Ecto neural progenitor cell (in vitro differentiated cells): ENCODE data around the gene GFRA1.

Experiments used
- DNase-seq: peaks from one replicate; pipeline ENCODE4 v3.0.0-alpha.2; 2018; ENCODE audit warnings: low spot score

GFRA1 gene, protein sequence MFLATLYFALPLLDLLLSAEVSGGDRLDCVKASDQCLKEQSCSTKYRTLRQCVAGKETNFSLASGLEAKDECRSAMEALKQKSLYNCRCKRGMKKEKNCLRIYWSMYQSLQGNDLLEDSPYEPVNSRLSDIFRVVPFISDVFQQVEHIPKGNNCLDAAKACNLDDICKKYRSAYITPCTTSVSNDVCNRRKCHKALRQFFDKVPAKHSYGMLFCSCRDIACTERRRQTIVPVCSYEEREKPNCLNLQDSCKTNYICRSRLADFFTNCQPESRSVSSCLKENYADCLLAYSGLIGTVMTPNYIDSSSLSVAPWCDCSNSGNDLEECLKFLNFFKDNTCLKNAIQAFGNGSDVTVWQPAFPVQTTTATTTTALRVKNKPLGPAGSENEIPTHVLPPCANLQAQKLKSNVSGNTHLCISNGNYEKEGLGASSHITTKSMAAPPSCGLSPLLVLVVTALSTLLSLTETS

DNA sequence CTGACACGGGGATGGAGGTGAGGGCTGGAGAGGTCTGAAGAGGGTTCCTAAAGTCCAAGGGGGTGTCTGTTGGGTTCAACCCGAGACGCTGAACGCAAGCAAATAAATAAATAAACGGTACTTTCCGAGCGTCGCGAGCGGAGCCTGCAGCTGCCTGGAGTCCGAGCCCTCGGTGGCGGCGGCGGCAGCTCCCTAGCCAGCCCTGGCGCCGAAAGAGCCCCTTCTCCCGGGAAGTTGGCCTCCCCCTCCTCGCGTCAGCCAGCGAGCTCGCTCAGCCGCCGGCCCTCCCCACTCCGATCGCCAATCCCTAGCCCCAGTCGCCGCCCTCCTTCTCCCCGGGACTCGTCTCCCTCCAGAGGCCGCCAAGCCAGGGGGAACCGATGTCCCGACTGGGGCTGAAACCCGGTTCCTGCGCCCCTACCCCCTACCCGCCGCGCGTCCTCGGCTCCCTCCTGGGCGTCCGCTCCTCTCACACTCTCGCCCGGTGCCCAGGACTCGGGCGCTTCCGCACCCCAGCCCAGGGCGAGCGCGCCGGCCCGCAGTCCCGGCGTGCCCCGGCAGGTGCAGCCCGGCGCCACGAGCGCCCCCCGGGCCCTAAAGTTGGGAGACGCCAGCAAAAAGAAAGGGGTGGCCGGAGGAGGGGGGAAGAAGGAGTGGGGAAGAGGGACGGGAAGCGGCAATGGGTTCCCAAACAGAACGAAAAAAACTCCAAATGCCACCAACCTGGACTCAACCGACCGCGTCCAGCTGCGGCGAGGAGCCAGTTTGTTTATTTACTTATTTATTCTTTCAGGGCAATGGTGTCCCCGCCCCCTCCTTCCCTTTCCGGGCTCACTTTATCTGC, at the start of gene GFRA1:
Gene GFRA1 (minus strand): TSS at position 767 of the 844 bp plus-strand sequence. CDS start 1,177 bp downstream, outside the sequence.
- peak; percentile 69 for DNase-seq

DNA sequence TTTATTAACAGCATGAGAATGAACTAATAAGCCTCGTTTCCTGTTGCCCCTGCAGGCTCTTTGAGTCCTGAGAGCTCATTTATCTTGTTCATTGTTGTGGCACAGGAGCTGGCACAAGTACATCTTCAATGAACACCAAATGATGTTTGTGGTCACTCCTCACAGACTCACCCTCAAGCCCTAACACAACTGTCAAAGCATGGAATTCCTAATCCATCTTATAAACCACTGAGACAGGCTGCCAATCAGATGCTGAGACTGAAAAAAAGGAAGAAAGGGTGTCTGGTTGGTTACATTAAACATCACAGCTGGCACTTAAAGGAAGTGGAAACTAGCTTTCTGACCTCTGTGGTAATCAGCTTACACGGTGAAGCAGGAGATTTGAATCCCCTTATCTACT, 43.5 kb upstream of the GFRA1 start:
- DNase-seq = no peak

DNA sequence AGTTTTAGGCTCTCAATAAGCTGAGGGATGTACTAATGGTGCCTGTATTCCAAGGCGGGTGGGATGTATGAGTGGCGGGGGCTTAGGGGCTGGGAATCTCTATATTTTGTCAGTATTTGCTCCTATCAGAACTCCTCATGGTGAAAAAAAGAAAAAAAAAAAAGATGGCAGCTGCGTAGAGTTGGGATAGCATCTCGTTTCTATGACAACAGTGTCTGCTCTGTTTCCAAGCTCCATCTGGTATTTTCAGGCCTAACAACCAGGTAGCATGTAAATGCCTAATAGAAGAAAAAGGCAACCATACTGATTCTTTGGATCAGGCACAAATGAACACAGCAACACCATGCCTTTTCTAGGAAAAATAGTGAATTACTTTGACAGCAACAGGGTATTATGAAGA, 39.5 kb upstream of the GFRA1 start:
- DNase-seq = no peak

DNA sequence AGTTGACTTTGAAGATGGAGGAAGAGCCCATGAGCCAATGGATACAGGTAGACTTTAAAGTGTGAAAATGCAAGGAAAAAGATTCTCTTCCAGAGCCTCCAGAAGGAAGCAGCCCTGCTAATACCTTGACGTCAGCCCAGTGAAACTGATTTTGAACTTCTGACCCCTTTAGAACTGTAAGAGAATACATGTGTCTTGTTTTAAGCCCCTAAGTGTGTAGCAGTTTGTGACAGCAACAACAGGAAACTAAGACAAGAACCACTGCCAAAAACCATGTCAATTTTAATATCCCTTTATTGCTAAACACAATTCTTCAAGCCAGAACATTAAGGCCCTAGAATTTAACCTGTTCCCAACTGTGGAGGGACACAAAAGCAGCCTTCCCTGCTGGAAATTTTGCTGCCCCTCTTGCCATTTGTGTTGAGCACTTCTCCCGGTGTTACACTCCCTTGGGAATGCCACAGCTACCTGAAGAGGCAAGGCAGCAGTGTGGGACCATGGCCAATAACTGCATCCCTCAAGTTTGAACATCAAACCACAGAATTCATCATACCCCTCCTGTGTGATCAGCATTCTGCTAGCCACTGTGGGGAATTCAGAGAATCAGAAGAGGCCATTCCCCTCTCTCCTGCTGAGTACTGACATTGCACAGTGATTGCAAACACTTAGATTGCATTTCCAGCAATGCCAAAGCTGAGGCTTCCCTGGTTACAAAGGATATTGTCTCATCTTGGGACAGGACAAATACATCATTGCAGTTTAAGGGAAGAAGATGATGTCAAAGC, 38.9 kb upstream of the GFRA1 start:
- DNase-seq = no peak

DNA sequence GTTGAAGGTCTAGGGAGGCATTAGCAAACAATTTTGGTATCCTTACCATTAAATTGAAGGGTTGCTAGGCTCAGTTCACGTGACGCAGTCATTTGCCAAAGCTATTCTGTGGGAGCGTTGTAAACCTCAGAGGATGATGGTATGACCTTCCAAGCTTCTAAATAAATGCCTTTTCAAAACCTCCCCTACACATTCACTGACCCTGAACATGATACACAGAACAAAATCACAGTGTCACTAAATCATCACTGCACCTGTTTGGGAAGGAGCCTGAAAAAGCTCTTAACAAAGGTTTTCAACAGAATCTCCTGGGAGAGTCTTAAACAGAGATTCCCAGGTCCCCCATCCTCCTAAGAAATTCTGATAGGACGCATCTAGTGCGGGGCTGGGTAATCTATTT, 38.0 kb upstream of the GFRA1 start:
- no peak for DNase-seq

DNA sequence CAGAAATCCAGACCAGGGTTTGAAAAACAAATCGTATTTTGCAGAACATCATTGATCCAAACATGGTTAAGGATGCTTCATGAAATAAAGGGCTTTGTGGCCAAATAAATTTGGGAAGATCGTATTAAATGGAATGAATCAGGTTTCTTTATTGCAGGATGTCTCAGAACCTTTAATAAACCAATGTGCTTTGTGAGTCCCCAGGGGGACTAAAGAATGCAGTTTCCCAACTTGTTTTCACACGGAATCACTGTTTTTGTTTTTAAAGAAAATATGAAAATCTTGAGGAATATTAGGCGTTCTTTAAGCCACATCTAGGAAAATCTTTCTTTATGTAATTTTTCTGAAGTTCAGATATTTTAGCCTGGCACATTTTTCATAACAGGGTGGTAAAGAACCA, 34.4 kb upstream of the GFRA1 start:
- no peak for DNase-seq

DNA sequence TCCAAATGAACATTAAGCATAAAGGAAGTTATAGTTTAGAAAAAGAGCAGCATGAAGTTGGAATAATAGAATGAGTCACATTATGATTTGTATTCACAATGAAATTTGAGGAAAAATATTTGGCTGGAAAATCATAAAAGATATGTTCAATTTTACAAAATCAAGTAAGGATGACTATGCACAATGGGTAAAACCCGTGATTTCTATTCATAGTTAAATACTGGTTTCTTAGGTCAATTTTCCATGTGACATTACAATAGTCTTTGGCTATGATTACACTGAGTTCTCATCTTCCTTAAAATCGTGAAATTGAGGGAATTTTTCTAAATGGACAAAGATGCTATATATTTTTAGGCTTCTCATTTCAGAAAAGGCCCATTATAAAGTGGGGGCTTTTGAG, 33.8 kb upstream of the GFRA1 start:
- no peak for DNase-seq

DNA sequence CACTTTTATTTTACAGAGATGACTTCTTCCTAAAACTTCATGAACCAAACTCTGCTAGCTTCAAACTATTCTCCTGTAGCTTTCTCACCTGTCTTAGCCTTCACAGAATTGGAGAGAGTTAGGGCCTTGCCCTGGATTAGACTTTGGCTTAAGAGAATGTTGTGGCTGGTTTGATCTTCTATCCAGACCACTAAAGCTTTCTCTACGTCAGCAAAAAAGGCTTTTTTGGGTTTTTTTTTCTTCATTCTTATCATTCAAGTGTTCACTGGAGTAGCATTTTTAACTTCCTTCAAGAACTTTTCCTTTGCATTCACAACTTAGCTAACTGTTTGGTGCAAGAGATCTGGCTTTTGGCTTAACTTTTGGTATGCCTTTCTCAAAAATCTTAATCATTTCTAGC, 31.9 kb upstream of the GFRA1 start:
- DNase-seq = no peak

DNA sequence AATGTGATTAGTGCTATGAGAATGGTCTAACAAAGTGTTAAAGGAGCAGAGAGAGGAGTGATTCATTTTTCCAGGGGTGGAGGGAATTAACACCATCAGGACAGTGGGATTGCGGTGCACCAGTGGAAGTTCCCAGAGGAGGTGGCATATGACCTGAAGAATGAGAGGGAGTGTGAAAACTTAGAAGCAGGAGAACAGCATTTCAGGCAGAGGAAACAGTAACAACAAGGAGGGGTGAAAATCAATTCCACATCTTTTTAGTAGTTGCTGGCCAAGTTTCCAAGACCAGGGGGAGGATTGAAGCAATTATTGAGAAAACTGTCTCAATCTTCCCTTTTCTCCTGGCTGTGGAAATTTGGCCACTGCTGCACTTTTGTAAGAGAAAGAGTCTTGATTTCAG, 27.5 kb upstream of the GFRA1 start:
- no peak for DNase-seq

DNA sequence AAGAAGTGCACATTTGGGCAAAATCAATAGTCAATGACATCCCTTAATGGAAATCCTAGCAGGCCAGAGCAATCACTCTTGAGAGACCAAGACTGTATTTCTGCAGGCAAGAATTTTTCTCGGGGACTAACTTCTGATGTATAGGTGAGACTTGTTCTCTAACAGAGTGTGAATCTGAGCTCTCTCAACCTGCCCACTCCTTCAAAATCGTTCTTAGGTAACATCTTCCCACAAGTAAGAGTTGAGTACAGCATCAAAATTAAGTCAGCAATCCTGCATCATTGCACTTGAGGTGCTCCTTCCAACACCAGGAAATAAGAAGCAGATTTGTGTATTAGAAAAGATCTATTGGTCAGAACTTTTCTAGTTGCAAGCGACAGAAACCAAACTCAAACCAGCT, 25.6 kb upstream of the GFRA1 start:
- DNase-seq = no peak

DNA sequence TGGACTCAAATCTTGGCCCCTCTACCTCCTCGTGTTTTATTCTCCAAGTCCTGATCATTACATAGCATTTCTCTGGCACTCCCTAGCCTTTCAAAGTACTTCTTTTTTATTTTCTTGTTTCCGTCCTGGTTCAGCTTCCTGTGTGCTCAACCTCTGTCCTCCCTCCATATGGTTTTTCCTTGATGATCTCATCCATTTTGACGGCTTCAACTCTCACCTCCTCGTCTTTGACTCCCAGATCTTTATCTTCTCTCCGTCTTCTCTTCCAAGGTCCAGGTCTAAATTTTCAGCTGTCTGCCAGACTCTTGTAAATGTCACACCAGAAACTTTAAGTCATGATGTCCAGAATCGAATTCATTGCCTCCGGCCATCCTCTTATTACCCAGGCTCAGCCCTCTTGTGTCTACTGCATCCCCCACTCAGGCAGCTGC, 23.3 kb upstream of the GFRA1 start:
- DNase-seq = no peak

DNA sequence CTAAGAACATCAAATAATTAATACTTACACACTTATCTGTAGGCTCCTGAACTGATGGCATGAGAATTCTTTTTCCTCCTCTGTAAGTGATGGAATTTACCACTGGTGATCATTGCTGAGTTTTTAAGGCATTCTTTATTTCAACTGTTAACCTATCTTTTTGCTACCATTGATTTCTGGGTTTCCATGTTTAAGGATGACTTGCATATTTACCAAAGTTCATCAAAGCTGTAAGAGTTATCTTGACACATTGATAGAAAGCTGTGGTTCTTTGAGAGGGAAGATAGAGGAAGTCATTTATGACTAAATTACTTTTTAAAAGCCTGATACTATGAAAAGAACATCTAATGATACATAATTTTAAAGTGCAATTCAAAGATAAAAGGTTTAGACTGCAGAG, 19.5 kb upstream of the GFRA1 start:
- no peak for DNase-seq

DNA sequence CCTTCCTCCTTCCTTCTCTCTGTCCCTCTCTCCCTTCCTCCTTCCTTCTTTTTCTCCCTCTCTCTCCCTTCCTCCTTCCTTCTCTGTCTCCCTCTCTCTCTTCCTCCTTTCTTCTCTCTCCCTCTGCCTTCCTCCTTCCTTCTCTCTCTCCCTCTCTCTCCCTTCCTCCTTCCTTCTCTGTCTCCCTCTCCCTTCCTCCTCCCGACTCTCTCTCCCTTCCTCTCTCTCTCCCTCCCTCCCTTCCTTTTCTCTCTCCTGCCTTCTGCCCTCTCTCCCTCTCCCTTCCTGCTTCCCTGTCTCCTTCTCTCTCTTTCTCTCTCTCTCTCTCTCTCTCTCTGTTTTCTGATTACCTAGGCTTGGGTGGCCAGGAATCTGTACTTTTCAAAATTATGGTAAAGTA, 16.6 kb upstream of the GFRA1 start:
- DNase-seq = no peak

DNA sequence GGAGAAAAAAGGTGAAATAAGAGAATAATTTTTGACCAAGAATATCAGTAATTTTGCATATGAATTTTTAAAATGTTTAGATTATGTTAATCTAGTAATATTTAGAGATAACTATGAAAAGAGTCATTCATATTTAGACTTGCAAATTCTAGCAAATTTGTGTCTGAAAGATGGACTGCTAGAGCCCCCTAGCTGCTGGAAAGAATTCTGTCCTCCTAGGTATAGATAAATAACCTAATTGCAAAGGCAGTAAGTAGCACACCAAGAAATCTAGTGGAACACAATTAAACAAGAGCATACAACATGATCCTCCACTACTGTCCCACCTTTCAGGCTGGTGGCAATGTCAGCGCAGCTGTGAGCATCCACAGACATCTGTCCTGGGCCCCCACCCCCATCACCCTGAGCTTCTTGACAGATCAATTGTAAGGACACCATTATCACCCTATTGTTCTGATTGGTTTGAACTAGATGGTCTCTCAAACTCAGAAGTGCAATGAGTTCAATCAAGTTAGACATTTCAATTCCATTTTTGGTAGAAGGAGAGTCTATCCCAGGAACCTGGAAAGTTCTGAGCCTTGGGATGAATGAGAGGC, 15.0 kb upstream of the GFRA1 start:
- no peak for DNase-seq

DNA sequence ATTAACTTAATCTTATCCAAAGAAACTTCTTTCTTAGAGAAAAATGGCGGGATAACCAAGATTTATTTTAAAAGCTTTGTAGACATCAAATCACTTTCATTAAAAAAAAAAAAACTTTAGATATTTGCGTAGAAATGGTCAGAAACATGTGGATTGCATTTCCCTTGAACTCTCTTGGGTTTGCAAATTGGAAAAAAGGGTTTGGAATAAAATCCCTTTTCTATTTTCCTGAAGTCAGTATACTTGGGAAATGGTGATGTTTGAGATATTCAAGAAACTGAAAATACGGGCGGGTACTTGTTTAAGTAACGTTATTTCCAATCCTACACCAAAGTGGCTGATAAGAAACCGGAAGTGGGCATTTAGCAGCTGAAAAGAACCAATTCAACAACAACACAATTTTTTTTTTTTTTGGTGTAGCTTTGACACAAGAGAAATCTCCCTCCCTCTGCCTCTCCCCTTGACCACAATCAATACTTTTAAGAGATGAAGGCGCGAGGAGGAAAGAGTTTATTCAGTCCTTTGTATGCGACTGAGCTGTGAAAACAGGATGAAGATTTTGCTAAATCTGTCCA, 13.7 kb upstream of the GFRA1 start:
- no peak for DNase-seq

DNA sequence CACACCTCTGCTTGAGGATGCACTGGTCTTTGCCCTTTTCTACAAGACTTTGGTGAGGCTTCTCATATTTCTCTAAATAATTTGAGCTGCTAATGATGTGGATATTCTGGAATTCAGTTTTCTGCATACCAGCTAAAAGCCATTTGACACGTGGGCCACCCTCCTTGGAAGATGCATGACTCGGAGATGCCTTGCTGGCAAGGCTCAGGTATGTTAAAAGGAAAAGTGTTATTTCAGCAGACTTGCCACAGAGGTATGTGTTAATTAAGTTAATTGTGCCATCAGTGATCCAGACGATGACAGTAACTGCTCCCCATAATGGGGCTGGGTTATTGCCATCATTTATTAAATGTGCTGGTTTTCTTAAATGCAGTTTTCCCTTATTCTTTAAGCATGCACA, 8.8 kb upstream of the GFRA1 start:
- DNase-seq = no peak

DNA sequence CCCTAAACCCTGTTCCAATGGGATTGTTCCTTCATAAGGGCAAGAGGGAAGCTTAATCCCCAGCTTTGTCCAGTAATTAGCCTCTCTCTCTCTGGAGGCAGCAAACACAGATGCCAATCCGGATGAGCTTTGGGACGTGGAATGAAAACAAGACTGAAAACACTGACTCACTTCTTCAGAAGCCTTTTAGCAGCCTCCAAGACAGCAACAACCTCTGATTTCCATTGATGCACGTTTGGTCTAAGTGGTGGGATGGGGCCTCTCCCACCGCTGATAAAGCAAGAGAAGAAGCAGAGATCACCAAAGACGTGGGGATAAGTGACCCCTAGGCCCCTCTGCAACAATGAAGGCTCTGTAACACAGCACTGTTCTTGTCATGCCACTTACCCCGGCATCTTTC, 5.8 kb upstream of the GFRA1 start:
- DNase-seq = peak; percentile 67

DNA sequence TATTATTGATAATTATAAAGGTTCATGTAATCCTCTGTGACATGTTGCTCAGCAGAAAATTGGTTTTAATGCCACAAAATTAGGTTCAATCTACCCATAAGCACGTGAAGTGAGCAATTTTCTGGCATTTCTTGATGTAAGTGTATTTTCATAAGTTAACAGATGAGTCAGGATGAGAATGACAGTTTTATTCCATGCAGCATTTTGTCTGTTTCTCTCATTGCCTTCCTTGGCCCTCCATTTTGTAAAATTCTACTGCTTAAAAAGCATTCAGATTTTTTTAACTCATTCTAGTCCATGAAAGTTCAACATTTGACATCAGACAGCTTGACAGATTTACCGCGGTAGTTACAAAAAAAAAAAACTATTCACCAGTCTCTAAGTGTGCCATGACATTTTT, 4.0 kb upstream of the GFRA1 start:
- no peak for DNase-seq

DNA sequence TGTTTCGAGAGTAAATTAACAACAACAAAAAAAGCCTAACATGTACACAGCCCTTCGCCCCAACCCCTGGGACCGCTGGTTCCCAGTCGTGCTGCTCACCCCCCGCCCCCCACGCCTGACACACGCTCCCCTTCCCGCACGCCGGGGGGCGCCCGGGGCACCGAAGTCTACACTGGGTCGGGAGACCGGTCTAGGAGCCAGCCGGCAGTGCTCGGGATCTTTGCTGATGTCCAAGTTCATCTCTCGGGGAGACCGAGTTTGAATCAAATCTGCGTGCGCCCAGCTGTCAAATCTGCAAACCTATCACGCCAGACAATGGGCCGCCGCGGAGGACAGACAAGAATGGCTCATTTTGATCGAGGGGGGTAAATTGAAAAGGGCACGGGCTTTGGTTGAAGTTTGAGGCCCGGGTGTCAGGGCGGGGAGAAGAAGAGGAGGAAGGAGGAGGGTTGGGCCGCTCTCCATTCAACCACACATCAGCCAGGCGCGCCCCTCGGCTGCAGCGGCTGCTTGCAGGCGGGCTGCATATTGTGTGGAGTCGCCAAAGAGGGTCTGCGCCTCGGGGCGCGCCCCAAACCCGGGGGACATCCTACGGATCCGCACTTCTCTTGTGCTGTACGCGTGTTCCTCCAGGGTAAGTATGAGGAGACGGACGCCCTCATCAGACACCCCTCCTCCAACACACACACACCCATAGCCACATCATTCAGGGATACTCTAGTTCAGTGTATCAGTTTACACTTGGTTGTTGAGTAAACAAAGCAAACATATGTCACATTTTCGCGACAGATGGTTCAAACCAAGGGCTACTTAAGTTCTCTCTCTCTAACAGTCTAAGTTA, 1.3 kb upstream of the GFRA1 start:
- peak; percentile 67 for DNase-seq

DNA sequence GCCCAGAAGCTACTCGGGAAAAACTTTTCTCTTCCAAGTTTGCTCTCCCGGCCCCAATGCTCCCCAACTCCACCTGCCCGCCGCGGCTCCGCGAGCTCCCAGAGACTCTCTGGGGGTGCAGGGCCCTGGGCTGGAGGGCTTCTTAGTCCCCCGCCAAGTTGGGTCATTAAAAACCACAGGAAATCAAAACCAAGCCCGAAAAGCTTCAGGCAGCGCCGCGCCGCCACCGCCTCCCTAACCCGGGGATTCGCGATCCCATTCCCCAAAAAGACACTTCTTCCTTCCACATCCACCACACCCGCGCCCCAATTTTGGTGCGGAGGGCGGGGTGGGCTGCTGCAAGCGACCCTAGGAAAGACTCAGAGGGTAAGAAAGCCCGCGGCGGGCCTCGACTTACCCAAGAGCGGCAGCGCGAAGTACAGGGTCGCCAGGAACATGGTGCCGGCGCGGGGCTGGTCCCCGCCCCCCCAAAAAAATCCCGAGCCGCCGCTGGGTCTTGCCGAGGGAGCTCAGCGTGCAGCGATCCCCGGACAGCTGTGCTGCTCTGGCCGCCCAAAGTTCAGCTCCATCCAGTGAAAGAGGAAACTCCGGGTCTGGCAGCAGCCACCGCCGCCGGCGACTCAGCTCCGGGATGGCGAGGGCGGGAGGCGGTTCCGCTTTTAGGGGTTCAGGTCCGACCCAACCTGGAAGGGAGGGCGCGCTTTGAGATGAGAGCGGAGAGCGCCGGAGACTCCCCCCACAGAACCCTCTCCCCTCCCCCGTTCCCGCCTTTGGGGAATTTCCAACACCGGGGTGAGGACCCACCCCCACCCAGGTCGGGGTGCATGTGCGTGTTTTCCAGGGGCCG, 1.2 kb downstream of the GFRA1 start:
- peak; percentile 67 for DNase-seq
